Nephron (organoid): ENCODE measurements around the gene NOTCH4.
"Not testable (repeated sequence)": the region's sequence is repeated elsewhere in the genome, so short reads cannot be mapped to it uniquely, and the experiment has no call there.

Experiments
- H3K27ac Mint-ChIP-seq, 3 experiments: 2 replicates each; pipeline ENCODE4 v1.8.0; 2020; ENCODE audit warnings: mixed read lengths in 3 of 3, mild to moderate bottlenecking in 2 of 3, moderate library complexity in 1 of 3
- H3K27me3 Mint-ChIP-seq: 2 replicates; pipeline ENCODE4 v1.8.0; 2021; ENCODE audit warnings: low read depth, mild to moderate bottlenecking, moderate library complexity, mixed read lengths
- H3K36me3 Mint-ChIP-seq: 2 replicates; pipeline ENCODE4 v1.8.0; 2020; ENCODE audit warnings: low read depth, mixed read lengths
- H3K4me1 Mint-ChIP-seq: 2 replicates; pipeline ENCODE4 v1.8.0; 2020; ENCODE audit warnings: mixed read lengths
- H3K4me3 Mint-ChIP-seq, 3 experiments: 2 replicates each; pipeline ENCODE4 v1.8.0; 2020; ENCODE audit warnings: mild to moderate bottlenecking in 3 of 3, mixed read lengths in 3 of 3, moderate library complexity in 2 of 3
- H3K9me3 Mint-ChIP-seq: 2 replicates; pipeline ENCODE4 v1.8.0; 2020; ENCODE audit warnings: mixed read lengths
- TF ChIP-seq, protein P1 (sequence below), 3 experiments: fragments of 200-600 bp; sonication (generic); IDR thresholded peaks; one replicate each; pipeline ENCODE4 v1.5.0; 2021; ENCODE audit warnings: antibody characterized with exemption in 3 of 3; ENCODE audit not compliant: unreplicated experiment in 3 of 3

NOTCH4 gene

DNA sequence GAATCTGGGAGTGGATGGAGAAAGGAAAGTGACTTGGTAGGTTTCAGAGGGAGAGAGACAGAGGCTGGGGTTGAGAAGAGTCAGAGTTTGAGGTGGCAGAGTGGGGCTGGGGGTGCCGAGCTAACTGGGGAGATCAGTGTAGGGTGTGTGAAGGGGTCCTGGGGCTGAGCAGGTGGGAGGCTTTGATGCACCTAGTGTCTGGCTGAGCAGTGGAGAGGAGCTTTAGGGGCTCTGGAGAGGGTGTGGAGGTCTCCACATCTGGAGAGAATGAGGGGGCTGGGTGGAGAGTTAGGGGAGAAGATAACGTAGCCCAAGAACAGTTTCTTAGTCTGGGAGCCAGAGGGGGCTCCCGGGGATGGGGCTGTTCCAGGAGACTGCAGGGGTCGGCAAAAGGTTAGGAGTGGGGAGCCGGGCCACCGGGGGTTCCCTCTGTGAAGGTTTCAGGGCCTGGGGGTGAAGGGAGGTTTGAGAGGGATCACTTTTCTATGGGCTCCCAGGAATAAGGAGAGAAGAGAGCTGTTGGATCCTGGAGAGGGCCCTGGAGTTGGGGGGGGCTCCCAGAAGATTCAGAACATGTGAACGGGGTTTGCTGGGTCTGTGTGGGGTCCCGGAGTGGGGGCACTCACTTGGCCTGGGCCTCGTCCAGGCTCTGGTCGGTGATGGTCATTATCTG lies 34.7 kb downstream of the NOTCH4 start:
- Mint-ChIP-seq H3K9me3 (no peaks in the 10 kb centered on the region), H3K36me3 (peaks cover 24% of the 10 kb centered on the region), H3K27me3 (no peaks in the 10 kb centered on the region), H3K4me1 (peaks cover 63% of the 10 kb centered on the region), H3K27ac (peak overlapping the region; percentile 99 to 100 (median 99)), H3K4me3 (peak overlapping the region; percentile 97 to 99 (median 98))
- TF ChIP-seq, protein P1, sequence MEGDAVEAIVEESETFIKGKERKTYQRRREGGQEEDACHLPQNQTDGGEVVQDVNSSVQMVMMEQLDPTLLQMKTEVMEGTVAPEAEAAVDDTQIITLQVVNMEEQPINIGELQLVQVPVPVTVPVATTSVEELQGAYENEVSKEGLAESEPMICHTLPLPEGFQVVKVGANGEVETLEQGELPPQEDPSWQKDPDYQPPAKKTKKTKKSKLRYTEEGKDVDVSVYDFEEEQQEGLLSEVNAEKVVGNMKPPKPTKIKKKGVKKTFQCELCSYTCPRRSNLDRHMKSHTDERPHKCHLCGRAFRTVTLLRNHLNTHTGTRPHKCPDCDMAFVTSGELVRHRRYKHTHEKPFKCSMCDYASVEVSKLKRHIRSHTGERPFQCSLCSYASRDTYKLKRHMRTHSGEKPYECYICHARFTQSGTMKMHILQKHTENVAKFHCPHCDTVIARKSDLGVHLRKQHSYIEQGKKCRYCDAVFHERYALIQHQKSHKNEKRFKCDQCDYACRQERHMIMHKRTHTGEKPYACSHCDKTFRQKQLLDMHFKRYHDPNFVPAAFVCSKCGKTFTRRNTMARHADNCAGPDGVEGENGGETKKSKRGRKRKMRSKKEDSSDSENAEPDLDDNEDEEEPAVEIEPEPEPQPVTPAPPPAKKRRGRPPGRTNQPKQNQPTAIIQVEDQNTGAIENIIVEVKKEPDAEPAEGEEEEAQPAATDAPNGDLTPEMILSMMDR (IDR thresholded peaks at IDR 0.05; ENCODE audit: unreplicated experiment in 3 of 3) = no peak

DNA sequence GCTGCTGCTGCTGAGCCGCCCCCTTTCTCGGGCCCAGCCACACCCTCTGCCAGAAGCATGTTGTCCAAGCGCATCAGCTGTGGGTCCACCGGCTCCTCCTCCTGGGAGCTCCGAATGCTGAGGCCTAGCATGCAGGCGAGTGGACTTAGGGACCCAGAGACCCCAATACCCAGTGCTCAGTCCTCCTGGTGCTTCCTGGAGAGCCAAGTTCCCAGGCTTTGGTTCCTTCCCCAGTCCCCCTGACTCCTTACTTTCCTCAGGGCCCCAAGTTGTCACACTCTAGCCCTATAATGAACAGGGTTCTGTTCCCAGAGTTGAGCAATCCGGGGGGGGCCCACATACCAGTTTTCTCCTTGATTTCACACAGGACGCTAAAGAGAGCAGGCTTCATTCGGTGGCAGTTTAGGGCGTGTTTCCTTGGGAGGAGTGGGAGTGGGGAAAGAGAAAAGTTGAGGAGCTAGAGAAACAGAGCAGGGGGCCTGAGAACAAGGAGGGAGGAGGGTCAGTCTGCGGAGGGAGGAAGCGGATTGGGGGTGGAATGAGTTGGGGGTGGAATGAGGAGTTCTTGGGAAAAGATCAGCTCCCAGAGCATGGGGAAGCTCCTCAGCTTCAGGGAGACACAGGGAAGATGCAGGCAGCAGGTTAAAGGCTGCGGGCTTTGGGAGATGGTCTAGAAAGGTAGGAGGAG lies 35.3 kb downstream of the NOTCH4 start:
- no peaks in the 10 kb centered on the region for H3K27me3 Mint-ChIP-seq
- peaks cover 56% of the 10 kb centered on the region for H3K4me1 Mint-ChIP-seq
- TF ChIP-seq, protein P1 (IDR thresholded peaks at IDR 0.05; ENCODE audit: unreplicated experiment in 3 of 3) = no peak
- H3K27ac Mint-ChIP-seq = peak overlapping the region; percentile 99 to 100 (median 99)
- no peaks in the 10 kb centered on the region for H3K9me3 Mint-ChIP-seq
- H3K4me3 Mint-ChIP-seq = peak overlapping the region; percentile 97 to 99 (median 98)
- peaks cover 24% of the 10 kb centered on the region for H3K36me3 Mint-ChIP-seq

DNA sequence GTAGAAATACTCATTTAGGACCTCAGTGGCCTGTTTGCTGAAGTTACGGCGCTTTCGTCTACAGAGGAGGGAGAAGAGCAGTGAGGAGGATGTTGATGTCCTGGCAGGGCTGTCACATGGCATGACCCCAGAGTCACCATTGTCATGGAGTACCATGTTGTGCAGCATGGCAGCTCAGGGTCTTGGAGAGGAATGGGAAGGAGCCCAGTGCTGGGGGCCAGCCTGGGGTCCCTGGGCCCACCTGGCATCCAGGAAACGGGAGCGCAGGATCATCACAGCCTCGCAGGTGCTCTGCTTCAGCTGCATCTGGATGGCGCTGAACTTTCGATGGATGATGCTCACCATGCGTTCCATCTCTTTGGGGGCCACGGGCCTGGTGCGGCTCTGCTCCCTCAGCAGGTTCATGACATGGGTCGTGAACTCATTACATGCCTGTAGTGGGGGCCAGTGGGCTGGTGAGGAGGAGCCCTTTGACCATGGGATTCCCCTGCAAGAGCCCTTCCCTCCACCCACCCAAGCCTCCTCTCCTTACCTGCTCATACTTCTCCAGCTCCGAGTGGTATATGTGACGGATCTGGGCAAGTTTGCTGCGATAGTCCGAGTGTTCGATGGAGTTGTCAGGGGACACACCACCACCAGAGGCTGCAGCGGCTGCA lies 36.0 kb downstream of the NOTCH4 start:
- not testable (repeated sequence) for H3K9me3 Mint-ChIP-seq

DNA sequence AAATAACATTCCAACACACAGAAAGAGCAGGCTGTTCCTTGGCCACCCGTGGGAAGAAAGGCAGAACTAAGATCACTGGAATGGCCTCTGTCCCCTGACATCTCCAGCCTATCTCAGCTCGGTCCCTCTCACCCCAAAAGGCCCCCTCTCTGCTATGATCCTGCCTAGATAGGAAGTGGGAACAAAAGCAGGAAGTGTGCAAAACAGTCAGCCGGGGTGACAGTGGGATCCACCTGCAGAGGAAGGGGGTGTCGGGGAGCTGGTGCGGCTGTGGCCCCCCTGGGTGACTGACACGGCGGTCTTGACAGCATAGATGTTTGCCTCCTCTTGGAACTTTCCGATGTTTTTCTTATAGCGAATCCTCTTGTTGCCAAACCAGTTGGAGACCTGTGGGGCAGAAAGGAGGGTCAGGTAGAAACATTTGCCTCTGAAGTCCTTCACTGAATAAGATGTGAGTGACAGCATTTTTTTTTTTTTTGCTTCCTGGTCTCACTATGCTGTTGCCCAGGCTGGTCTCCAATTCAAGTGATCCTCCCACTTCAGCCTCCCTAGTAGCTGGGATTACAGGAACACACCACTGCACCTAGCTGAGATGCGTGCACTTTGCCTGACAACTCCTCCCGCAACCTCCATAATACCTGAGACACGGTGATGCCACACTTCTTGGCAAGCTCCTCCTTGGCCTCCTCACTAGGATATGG lies 36.7 kb downstream of the NOTCH4 start:
- Mint-ChIP-seq H3K27ac (peak overlapping the region; percentile 91 to 100 (median 99)), H3K4me1 (peaks cover 50% of the 10 kb centered on the region), H3K4me3 (peak overlapping the region; percentile 83 to 99 (median 98)), H3K36me3 (peaks cover 24% of the 10 kb centered on the region), H3K9me3 (no peaks in the 10 kb centered on the region), H3K27me3 (no peaks in the 10 kb centered on the region)
- TF ChIP-seq, protein P1 (IDR thresholded peaks at IDR 0.05; ENCODE audit: unreplicated experiment in 3 of 3) = no peak

More for the DNA sequence above, 36.0 kb downstream of the NOTCH4 start:
- H3K36me3 Mint-ChIP-seq = peaks cover 24% of the 10 kb centered on the region
- H3K4me1 Mint-ChIP-seq = peaks cover 52% of the 10 kb centered on the region
- peak overlapping the region; percentile 99 to 100 (median 99) for H3K27ac Mint-ChIP-seq
- H3K4me3 Mint-ChIP-seq = peak overlapping the region; percentile 97 to 99 (median 98)
- H3K27me3 Mint-ChIP-seq = not testable (repeated sequence)

DNA sequence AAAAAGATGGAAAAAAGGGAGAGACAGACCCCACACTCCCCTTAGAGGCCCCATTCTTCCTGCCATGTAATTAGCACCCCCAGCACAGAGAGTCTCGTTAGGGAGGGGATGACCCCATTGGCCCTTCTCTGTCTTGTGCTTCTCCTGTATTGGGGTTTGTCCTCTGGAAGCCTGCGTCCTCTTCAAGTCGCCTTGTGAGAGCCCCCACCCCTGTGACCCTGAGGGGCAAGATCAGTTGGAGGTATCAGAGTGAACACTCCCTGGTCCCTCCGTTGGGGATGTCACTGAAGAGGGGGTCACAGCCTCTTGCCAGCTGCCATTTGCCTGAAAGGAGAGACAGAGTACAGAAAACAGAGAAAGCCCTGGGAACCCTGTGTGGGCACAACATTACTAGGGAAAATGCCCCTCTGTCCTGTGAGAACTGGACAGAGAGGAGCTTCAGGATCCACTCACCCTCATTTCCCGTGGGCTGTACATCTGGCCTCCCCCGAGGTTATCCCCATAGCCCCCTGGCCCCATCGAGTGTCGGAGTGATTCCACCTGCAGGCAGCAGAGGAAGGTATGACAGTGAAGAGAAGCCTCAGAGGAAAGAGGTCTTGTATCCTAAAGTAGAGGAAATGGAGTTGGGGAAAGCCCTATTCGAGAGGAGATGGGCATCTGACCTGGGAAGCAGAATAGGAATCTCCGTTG lies 37.6 kb downstream of the NOTCH4 start:
- peaks cover 47% of the 10 kb centered on the region for H3K4me1 Mint-ChIP-seq
- H3K36me3 Mint-ChIP-seq = peaks cover 28% of the 10 kb centered on the region
- H3K4me3 Mint-ChIP-seq = peak overlapping the region; percentile 83 to 99 (median 98)
- not testable (repeated sequence) for H3K27me3 Mint-ChIP-seq, H3K9me3 Mint-ChIP-seq
- peak overlapping the region; percentile 91 to 100 (median 99) for H3K27ac Mint-ChIP-seq

DNA sequence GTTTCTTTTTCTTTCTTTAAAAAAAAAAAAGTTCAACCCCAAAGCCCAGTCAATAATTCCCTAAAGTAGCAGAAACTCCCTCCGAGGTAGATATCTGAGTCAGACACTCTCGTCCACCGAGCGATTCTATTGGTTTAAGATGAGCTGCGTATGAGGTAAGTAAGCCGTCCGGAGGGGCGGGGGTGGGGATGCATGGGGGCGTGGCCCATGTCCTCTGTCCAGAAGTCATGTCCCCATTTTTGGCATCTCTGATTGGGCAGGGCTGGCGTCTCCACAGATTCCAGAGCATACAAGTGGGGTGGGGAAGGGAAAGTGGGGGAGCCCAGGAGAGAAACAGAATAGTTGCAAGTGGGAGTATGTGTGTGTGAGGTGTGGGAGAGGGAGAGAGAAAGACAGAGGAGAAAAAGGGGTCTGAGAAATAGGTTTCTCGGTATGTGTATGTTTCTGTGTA lies 38.2 kb downstream of the NOTCH4 start:
- Mint-ChIP-seq H3K4me1 (peaks cover 43% of the 10 kb centered on the region), H3K4me3 (peak overlapping the region; percentile 76 to 99 (median 98)), H3K27ac (peak overlapping the region; percentile 84 to 100 (median 99)), H3K36me3 (peaks cover 33% of the 10 kb centered on the region)
- not testable (repeated sequence) for H3K9me3 Mint-ChIP-seq, H3K27me3 Mint-ChIP-seq
